Activated B cell treated with CpG ODN at 0.5 μM for 24 hours (primary cell): ENCODE data around the gene C5orf46. TPM values are rescaled to one million over a fixed set of nuclear protein-coding genes. Genes with fewer than 3 reads are reported as not detected.

ENCODE experiments used
- ATAC-seq: fragments of 200-7000 bp; cut with Tn5 transposase; one replicate; pipeline ENCODE4 v1.10.0; 2021; ENCODE audit warnings: low read depth, mild to moderate bottlenecking, moderate library complexity
- CTCF ChIA-PET: fragments of 350-600 bp; sonication (Branson Sonifier 250); formaldehyde crosslinking; loops from one replicate; lab custom pipeline; 2021; ENCODE audit warnings: antibody characterized with exemption; lab: Charles Lee
- POLR2A ChIA-PET: fragments of 350-600 bp; sonication (Branson Sonifier 250); formaldehyde crosslinking; loops from one replicate; lab custom pipeline; 2021; ENCODE audit warnings: antibody characterized with exemption; lab: Charles Lee
- DNase-seq: peaks from one replicate; pipeline ENCODE4 v3.0.0; 2022
- H3K27ac Mint-ChIP-seq: one replicate; pipeline ENCODE4 v1.8.0; 2020; ENCODE audit warnings: mixed read lengths
- H3K27me3 Mint-ChIP-seq: one replicate; pipeline ENCODE4 v1.8.0; 2021; ENCODE audit warnings: mixed read lengths
- H3K36me3 Mint-ChIP-seq: one replicate; pipeline ENCODE4 v1.8.0; 2021; ENCODE audit warnings: low read depth, mixed read lengths
- H3K4me1 Mint-ChIP-seq: one replicate; pipeline ENCODE4 v1.8.0; 2021; ENCODE audit warnings: mixed read lengths
- H3K4me3 Mint-ChIP-seq: one replicate; pipeline ENCODE4 v1.8.0; 2020; ENCODE audit warnings: mild to moderate bottlenecking, mixed read lengths
- H3K9me3 Mint-ChIP-seq: one replicate; pipeline ENCODE4 v1.8.0; 2020; ENCODE audit warnings: mixed read lengths
- CTCF ChIP-seq: fragments of 200-600 bp; IDR thresholded peaks from one replicate; pipeline ENCODE4 v1.8.0; 2022; ENCODE audit warnings: antibody characterized with exemption, mild to moderate bottlenecking
- intact Hi-C: fragments of 100-400 bp; cut with micrococcal nuclease; formaldehyde crosslinking; loops from one replicate; pipeline ENCODE4 v1.15.1; 2024
- total RNA-seq: library from RNA; stranded (reverse); gene quantifications from 2 replicates; pipeline ENCODE4 v1.2.3, GENCODE V29; 2022

Gene C5orf46
- total RNA-seq, 1 donor from 2014 or later: not detected

- Mint-ChIP-seq H3K4me1 (no peaks in the 10 kb centered on the region), H3K36me3 (no peaks in the 10 kb centered on the region), H3K9me3 (no peaks in the 10 kb centered on the region), H3K4me3 (no peak overlapping the region), H3K27ac (no peak overlapping the region), H3K27me3 (no peaks in the 10 kb centered on the region)
- DNase-seq (no peak), ATAC-seq (no peak)
- no peak for TF ChIP-seq CTCF
- CTCF ChIA-PET: no interaction called here
- intact Hi-C loops: no loop called here
- POLR2A ChIA-PET: no interaction called here
Observed at GRCh38 chr5:147869112-147869511, 37.2 kb downstream of the C5orf46 start.

- POLR2A ChIA-PET: no interaction called here
- no peak for ATAC-seq
Observed at GRCh38 chr5:147863454-147864158, 42.7 kb downstream of the C5orf46 start.

GRCh38 chr5:147860641-147861025 lies 45.7 kb downstream of the C5orf46 start:
- intact Hi-C loops: no loop called here
- no peaks in the 10 kb centered on the region for H3K9me3 Mint-ChIP-seq
- ATAC-seq (no peak), DNase-seq (no peak)
- no peak overlapping the region for H3K27ac Mint-ChIP-seq
- no peaks in the 10 kb centered on the region for H3K4me1 Mint-ChIP-seq
- CTCF ChIA-PET: interaction anchor here (2.3 kb wide), 1 partner anchor 10 kb away, joined by 8 read pairs; no protein-coding TSS in a partner anchor
- no peak overlapping the region for H3K4me3 Mint-ChIP-seq
- POLR2A ChIA-PET: no interaction called here
- no peaks in the 10 kb centered on the region for H3K36me3 Mint-ChIP-seq
- no peak for TF ChIP-seq CTCF
- no peaks in the 10 kb centered on the region for H3K27me3 Mint-ChIP-seq

More at GRCh38 chr5:147863454-147864158, 42.7 kb downstream of the C5orf46 start:
- intact Hi-C loops: no loop called here
- no peak for DNase-seq
- CTCF ChIA-PET: no interaction called here
- Mint-ChIP-seq H3K27me3 (no peaks in the 10 kb centered on the region), H3K9me3 (no peaks in the 10 kb centered on the region), H3K36me3 (no peaks in the 10 kb centered on the region), H3K4me1 (no peaks in the 10 kb centered on the region), H3K27ac (no peak overlapping the region), H3K4me3 (no peak overlapping the region)
- no peak for TF ChIP-seq CTCF

- TF ChIP-seq CTCF: no peak
- no peak for ATAC-seq
- intact Hi-C loops: loop anchor here (10.0 kb wide), 3 partner anchors 595 to 1255 kb away; no protein-coding TSS in a partner anchor
- no peaks in the 10 kb centered on the region for H3K36me3 Mint-ChIP-seq
- no peak overlapping the region for H3K27ac Mint-ChIP-seq
- no peaks in the 10 kb centered on the region for H3K27me3 Mint-ChIP-seq
- ChIA-PET POLR2A (no interaction called here), CTCF (interaction anchor here (2.3 kb wide), 1 partner anchor 10 kb away, joined by 8 read pairs; no protein-coding TSS in a partner anchor)
- H3K9me3 Mint-ChIP-seq: no peaks in the 10 kb centered on the region
- no peak for DNase-seq
- no peaks in the 10 kb centered on the region for H3K4me1 Mint-ChIP-seq
- H3K4me3 Mint-ChIP-seq: no peak overlapping the region
Observed at GRCh38 chr5:147859962-147860640, 46.2 kb downstream of the C5orf46 start.

GRCh38 chr5:147858565-147858964 lies 47.8 kb downstream of the C5orf46 start:
- no peak overlapping the region for H3K4me3 Mint-ChIP-seq
- ChIA-PET POLR2A (no interaction called here), CTCF (interaction anchor here (1.0 to 2.3 kb wide), 3 partner anchors 8 to 20 kb away, joined by 3 to 8 read pairs (median 3); partner anchors contain the start of gene SCGB3A2)
- H3K27me3 Mint-ChIP-seq: no peaks in the 10 kb centered on the region
- no peak for TF ChIP-seq CTCF
- no peak for ATAC-seq
- no peak overlapping the region for H3K27ac Mint-ChIP-seq
- H3K36me3 Mint-ChIP-seq: no peaks in the 10 kb centered on the region
- intact Hi-C loops: loop anchor here (10.0 kb wide), 3 partner anchors 596 to 1256 kb away; no protein-coding TSS in a partner anchor
- no peaks in the 10 kb centered on the region for H3K4me1 Mint-ChIP-seq
- no peaks in the 10 kb centered on the region for H3K9me3 Mint-ChIP-seq
- DNase-seq: no peak
